ENCODE data around the gene C1orf35.

GRCh38 chr1:228075801-228076271 is 27.3 kb downstream of the C1orf35 start:
- TF ChIP-seq CTCF (IDR thresholded peaks at IDR 0.05; ENCODE audit: poor library complexity) (no peak), EZH2 (IDR thresholded peaks at IDR 0.05; ENCODE audit: borderline replicate concordance) (no peak)

All from hepatocyte (in vitro differentiated cells).